Memory B cell (primary cell): ENCODE results near the gene GSTT4.

Experiments
- ATAC-seq: fragments of 150-1000 bp; cut with Tn5 transposase; 2 replicates; pipeline ENCODE4 v1.10.0; 2021; ENCODE audit warnings: low read depth, mild to moderate bottlenecking, moderate library complexity
- DNase-seq, 2 donors: peaks; one replicate each; pipeline ENCODE4 v3.0.0; 2022; ENCODE audit warnings: low spot score in 2 of 2
- H3K27ac Mint-ChIP-seq: one replicate; pipeline ENCODE4 v1.8.0; 2022; ENCODE audit warnings: mild to moderate bottlenecking, moderate library complexity, mixed read lengths
- H3K27me3 Mint-ChIP-seq: one replicate; pipeline ENCODE4 v1.8.0; 2022; ENCODE audit warnings: mixed read lengths
- H3K36me3 Mint-ChIP-seq: one replicate; pipeline ENCODE4 v1.8.0; 2022; ENCODE audit warnings: mild to moderate bottlenecking, mixed read lengths
- H3K4me1 Mint-ChIP-seq: one replicate; pipeline ENCODE4 v1.8.0; 2022; ENCODE audit warnings: mixed read lengths
- H3K4me3 Mint-ChIP-seq: one replicate; pipeline ENCODE4 v1.8.0; 2022; ENCODE audit warnings: mild to moderate bottlenecking, moderate library complexity, mixed read lengths
- H3K9me3 Mint-ChIP-seq: one replicate; pipeline ENCODE4 v1.8.0; 2022; ENCODE audit warnings: mixed read lengths

The GSTT4 gene

GRCh38 chr22:24033731-24034130 lies 28.5 kb upstream of the GSTT4 start:
- Mint-ChIP-seq H3K36me3 (peaks cover 21% of the 10 kb centered on the region), H3K9me3 (no peaks in the 10 kb centered on the region), H3K27me3 (no peaks in the 10 kb centered on the region), H3K27ac (no peak overlapping the region), H3K4me1 (peaks cover 6% of the 10 kb centered on the region), H3K4me3 (no peak overlapping the region)
- ATAC-seq (no peak), DNase-seq (no peak)

- Mint-ChIP-seq H3K27me3 (no peaks in the 10 kb centered on the region), H3K36me3 (peaks cover 8% of the 10 kb centered on the region), H3K27ac (no peak overlapping the region), H3K4me3 (no peak overlapping the region), H3K9me3 (no peaks in the 10 kb centered on the region), H3K4me1 (peaks cover 10% of the 10 kb centered on the region)
- ATAC-seq = no peak
- DNase-seq = no peak
Observed at GRCh38 chr22:24030186-24030702, 25.0 kb upstream of the GSTT4 start.

- Mint-ChIP-seq H3K27me3 (no peaks in the 10 kb centered on the region), H3K36me3 (peaks cover 9% of the 10 kb centered on the region), H3K9me3 (no peaks in the 10 kb centered on the region), H3K4me1 (peaks cover 7% of the 10 kb centered on the region), H3K27ac (no peak overlapping the region), H3K4me3 (no peak overlapping the region)
- ATAC-seq (no peak), DNase-seq (no peak)
Observed at GRCh38 chr22:24029304-24029703, 24.1 kb upstream of the GSTT4 start.

DNA sequence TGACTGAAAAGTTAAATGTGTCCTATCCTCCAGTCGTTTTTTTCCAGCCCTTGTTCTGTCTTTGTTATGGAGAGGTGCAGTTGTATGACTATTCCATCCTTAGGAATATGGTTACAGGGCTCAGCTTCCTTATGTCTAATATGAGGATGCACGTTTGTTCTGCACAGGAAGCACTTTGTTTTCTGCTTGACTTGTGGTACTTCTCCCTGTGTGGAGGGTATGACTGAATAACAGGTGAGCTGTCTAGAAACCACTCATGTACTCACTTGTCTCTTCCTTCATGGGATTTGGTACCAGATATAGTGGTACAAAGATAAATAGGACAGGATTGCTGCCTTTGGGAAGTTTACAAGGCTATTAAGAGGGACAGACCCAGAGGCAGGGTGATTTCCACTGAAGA lies 23.3 kb upstream of the GSTT4 start:
- ATAC-seq = no peak
- H3K4me1 Mint-ChIP-seq = peaks cover 6% of the 10 kb centered on the region
- H3K27ac Mint-ChIP-seq = peak overlapping the region; percentile 67

GRCh38 chr22:24027991-24028390 lies 22.7 kb upstream of the GSTT4 start:
- Mint-ChIP-seq H3K27me3 (no peaks in the 10 kb centered on the region), H3K9me3 (no peaks in the 10 kb centered on the region), H3K4me1 (peaks cover 5% of the 10 kb centered on the region), H3K4me3 (no peak overlapping the region), H3K27ac (no peak overlapping the region), H3K36me3 (peaks cover 10% of the 10 kb centered on the region)
- no peak for ATAC-seq
- no peak for DNase-seq

More for the DNA sequence above, 23.3 kb upstream of the GSTT4 start:
- peaks cover 10% of the 10 kb centered on the region for H3K36me3 Mint-ChIP-seq
- no peak for DNase-seq
- no peaks in the 10 kb centered on the region for H3K27me3 Mint-ChIP-seq
- no peaks in the 10 kb centered on the region for H3K9me3 Mint-ChIP-seq
- H3K4me3 Mint-ChIP-seq = no peak overlapping the region

DNA sequence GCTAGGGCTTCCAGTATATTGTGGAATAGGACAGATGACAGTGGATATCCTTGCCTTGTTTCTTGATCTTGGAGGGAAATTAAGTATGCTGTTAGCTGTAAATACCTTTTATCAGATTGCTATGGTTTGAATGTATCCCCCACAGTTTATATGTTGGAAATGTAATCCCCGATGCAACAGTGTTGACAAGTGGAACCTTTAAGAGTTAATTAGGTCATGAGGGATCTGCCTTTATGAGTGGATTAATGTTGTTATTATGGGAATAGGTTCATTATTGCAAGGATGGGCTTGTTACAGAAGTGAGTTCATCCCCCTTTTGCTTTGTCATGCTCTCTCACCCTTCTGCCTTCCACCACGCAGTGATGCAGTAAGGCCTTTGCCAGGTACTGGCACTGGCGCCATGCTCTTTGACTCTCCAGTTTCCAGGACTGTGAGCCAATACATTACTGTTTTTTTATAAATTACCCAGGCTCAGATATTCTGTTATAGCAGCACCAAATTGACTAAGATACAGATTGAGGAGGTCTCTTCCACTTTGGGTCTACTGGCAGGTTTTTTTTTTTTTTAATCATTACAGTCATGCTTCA lies 22.2 kb upstream of the GSTT4 start:
- DNase-seq (no peak), ATAC-seq (no peak)
- Mint-ChIP-seq H3K27me3 (no peaks in the 10 kb centered on the region), H3K4me1 (peaks cover 6% of the 10 kb centered on the region), H3K9me3 (no peaks in the 10 kb centered on the region), H3K36me3 (peaks cover 10% of the 10 kb centered on the region), H3K27ac (no peak overlapping the region), H3K4me3 (no peak overlapping the region)

DNA sequence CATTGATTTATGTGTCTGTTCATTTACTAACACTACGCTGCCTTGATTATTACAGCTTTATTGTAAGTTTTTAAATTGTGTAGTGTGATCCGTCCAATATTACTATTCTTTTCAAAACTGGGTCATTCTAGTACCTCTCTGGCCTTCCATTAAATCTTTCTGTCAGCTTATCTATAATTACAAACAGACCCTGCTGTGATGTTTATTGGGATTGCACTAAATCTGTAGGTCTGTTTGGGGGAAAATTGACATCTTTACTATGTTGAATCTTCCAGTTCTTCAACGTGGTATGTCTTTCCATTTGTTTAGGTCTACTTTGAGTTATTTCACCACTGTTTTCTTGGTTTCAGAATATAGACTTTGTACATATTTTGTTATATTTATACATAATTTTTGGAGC lies 21.5 kb upstream of the GSTT4 start:
- Mint-ChIP-seq H3K27me3 (no peaks in the 10 kb centered on the region), H3K36me3 (peaks cover 10% of the 10 kb centered on the region), H3K4me1 (peaks cover 6% of the 10 kb centered on the region), H3K4me3 (no peak overlapping the region), H3K27ac (peak overlapping the region; percentile 20), H3K9me3 (no peaks in the 10 kb centered on the region)
- DNase-seq (no peak), ATAC-seq (no peak)

DNA sequence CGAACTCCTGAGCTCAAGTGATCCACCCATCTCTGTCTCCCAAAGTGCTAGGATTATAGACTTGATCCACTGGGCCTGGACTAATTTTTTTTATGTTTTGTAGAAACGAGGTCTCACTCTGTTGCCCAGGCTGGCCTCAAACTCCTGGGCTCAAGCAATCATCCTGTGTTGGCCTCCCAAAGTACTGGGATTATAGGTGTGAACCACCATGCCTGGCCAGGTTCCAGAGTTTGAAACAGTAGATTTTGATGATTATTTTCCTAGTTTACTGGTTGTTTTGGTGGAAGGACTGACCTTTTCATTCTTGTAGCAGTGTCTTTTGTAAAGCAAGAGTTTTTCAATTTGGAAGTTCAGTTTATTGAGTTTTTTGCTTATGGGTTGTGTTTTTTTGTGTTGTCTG lies 20.8 kb upstream of the GSTT4 start:
- DNase-seq (no peak), ATAC-seq (no peak)
- peaks cover 6% of the 10 kb centered on the region for H3K4me1 Mint-ChIP-seq
- peaks cover 10% of the 10 kb centered on the region for H3K36me3 Mint-ChIP-seq
- no peak overlapping the region for H3K27ac Mint-ChIP-seq
- no peaks in the 10 kb centered on the region for H3K27me3 Mint-ChIP-seq
- H3K9me3 Mint-ChIP-seq = no peaks in the 10 kb centered on the region
- no peak overlapping the region for H3K4me3 Mint-ChIP-seq

DNA sequence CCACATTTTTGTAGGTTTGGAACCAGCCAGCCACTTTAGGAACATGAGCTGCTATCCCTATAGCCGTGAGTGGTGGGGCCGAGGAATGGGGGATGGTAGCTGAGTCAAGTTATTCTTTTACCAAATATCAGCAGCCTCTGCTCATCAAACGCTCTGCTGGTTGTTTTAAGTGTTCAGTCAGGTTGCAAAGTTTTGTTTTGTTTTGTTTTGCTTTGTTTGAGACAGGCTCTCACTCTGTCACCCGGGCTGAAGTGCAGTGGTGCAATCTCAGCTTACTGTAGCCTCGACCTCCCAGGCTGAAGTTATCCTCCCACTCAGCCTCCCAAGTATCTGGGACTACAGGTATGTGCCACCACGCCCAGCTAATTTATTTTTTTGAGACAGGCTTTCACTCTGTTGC lies 20.2 kb upstream of the GSTT4 start:
- DNase-seq (no peak), ATAC-seq (no peak)
- H3K4me3 Mint-ChIP-seq = no peak overlapping the region
- H3K4me1 Mint-ChIP-seq = peaks cover 8% of the 10 kb centered on the region
- no peaks in the 10 kb centered on the region for H3K27me3 Mint-ChIP-seq
- H3K36me3 Mint-ChIP-seq = peaks cover 10% of the 10 kb centered on the region
- no peaks in the 10 kb centered on the region for H3K9me3 Mint-ChIP-seq
- no peak overlapping the region for H3K27ac Mint-ChIP-seq

- no peak for DNase-seq
- no peak overlapping the region for H3K4me3 Mint-ChIP-seq
- H3K27ac Mint-ChIP-seq = no peak overlapping the region
- peaks cover 8% of the 10 kb centered on the region for H3K4me1 Mint-ChIP-seq
- H3K27me3 Mint-ChIP-seq = no peaks in the 10 kb centered on the region
- peaks cover 10% of the 10 kb centered on the region for H3K36me3 Mint-ChIP-seq
- no peak for ATAC-seq
- H3K9me3 Mint-ChIP-seq = no peaks in the 10 kb centered on the region
Observed at GRCh38 chr22:24024354-24024753, 19.1 kb upstream of the GSTT4 start.

DNA sequence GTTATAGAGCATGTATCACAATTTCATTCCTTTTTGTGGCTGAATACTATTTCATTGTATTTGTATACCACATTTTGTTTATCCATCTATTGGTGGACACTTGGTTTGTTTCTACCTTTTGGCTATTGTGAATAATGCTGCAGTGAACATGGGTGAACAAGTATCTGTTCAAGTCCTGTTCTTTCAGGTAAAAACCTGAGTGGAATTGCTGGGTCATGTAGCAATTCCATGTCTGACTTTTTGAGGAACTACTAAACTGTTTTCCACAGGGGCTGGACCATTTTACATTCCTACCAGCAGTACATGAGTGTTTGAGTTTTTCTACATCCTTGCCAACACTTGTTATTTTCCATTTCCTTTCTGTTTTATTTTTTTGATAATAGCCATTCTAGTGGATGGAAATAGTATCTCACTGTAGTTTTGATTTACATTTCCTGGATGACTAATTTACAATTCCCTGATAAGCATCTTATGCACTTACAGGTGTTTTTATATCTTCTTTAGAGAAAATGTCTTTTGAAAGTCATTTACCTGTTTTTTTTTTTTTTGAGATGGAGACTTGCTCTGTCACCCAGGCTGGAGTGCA lies 18.0 kb upstream of the GSTT4 start:
- no peaks in the 10 kb centered on the region for H3K9me3 Mint-ChIP-seq
- no peaks in the 10 kb centered on the region for H3K27me3 Mint-ChIP-seq
- DNase-seq (no peak), ATAC-seq (no peak)
- H3K27ac Mint-ChIP-seq = no peak overlapping the region
- no peak overlapping the region for H3K4me3 Mint-ChIP-seq
- H3K4me1 Mint-ChIP-seq = peaks cover 4% of the 10 kb centered on the region
- peaks cover 10% of the 10 kb centered on the region for H3K36me3 Mint-ChIP-seq

DNA sequence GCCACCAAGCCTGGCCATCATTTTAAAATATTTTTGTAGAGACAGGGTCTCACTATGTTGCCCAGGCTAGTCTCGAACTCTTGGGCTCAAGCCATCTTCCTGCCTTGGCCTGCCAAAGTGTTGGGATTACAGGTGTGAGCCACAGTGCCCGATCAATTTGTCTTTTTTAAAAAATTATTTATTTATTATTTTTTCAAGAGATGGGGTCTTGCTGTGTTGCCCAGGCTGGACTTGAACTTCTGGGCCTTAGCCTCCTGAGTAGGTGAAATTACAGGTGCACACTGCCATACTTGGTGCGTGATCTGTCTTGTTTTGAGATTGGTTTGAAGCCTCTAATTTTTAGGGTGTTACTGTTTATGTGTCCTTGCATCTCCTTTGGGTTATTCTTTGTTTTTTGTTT lies 16.1 kb upstream of the GSTT4 start:
- DNase-seq = no peak
- no peaks in the 10 kb centered on the region for H3K9me3 Mint-ChIP-seq

DNA sequence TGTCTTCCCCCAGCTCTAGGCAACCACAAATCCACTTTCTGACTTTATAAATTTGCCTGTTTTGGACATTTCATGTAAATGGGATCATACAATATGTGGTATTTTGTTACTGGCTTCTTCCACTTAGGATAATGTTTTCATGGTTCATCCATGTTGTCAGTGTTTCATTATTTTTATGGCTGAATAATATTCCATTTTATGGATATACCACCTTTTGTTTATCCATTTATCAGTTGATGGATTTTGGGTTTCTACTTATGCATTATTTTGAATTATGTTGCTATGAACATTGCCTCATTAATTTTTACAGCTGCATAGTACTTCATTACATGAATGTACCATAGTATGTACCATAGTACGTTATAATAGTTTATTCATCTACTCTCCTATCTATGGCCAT lies 10.9 kb upstream of the GSTT4 start:
- DNase-seq (no peak), ATAC-seq (no peak)
- Mint-ChIP-seq H3K27me3 (no peaks in the 10 kb centered on the region), H3K36me3 (peaks cover 8% of the 10 kb centered on the region), H3K4me1 (peaks cover 21% of the 10 kb centered on the region), H3K9me3 (no peaks in the 10 kb centered on the region), H3K27ac (no peak overlapping the region), H3K4me3 (no peak overlapping the region)

More for the DNA sequence above, 16.1 kb upstream of the GSTT4 start:
- Mint-ChIP-seq H3K36me3 (peaks cover 15% of the 10 kb centered on the region), H3K27me3 (no peaks in the 10 kb centered on the region), H3K4me3 (no peak overlapping the region), H3K4me1 (peaks cover 7% of the 10 kb centered on the region), H3K27ac (no peak overlapping the region)
- no peak for ATAC-seq

DNA sequence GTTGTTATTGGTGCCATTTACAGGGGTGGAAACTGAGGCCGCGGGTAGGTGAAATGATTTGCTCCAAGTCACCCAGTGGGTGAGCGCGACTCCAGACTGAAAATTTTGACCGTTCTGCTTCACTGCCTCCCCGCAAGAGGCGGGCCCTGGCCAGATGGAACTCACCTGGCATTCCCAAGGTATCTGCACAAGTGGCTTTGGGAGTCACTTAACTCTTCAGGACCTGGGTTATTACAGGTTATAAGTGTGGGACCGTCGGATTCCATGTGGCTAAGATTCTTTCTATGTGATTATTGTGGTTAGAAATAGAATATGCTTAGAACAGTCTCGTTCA lies 6.4 kb upstream of the GSTT4 start:
- H3K4me1 Mint-ChIP-seq = peaks cover 22% of the 10 kb centered on the region
- H3K27ac Mint-ChIP-seq = peak overlapping the region; percentile 98
- no peaks in the 10 kb centered on the region for H3K9me3 Mint-ChIP-seq
- DNase-seq (no peak), ATAC-seq (no peak)
- H3K36me3 Mint-ChIP-seq = peaks cover 4% of the 10 kb centered on the region
- peak overlapping the region; percentile 98 for H3K4me3 Mint-ChIP-seq
- H3K27me3 Mint-ChIP-seq = no peaks in the 10 kb centered on the region

DNA sequence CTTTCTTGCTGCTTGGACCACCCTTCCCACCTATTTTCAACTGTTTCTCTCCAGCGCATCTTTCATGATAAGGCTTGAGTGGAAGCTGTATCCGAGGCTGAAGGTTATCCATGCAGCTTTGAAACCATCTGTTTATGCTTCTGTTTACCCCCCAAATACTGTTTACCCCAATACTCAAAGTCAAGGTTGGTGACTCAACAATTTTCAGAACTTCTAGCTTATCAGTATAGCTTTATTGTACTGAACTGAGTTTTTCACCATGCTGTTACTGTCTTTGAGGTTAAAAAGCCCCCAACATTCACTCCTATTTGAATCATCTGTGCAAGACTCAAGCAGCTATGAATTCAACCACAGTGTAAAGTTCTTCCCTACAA lies 4.8 kb upstream of the GSTT4 start:
- ATAC-seq = no peak
- no peak for DNase-seq
- Mint-ChIP-seq H3K36me3 (no peaks in the 10 kb centered on the region), H3K4me1 (peaks cover 22% of the 10 kb centered on the region), H3K4me3 (peak overlapping the region; percentile 25), H3K27me3 (no peaks in the 10 kb centered on the region), H3K27ac (no peak overlapping the region), H3K9me3 (no peaks in the 10 kb centered on the region)
